SK-N-SH treated with all-trans-retinoic acid at 6 μM for 48 hours (cell line): ENCODE results near the gene ANKRD55.

Experiments
- ARNTL ChIP-seq: fragments of 450-650 bp; formaldehyde crosslinking; IDR thresholded peaks from 2 replicates; pipeline ENCODE4 v1.5.0; 2020; ENCODE audit warnings: low read depth, mild to moderate bottlenecking, moderate library complexity, borderline replicate concordance
- BACH2 ChIP-seq: fragments of 250-450 bp; sonication (Bioruptor Pico); IDR thresholded peaks from 2 replicates; pipeline ENCODE4 v1.9.0; 2021; ENCODE audit warnings: mild to moderate bottlenecking, borderline replicate concordance
- CSDC2 ChIP-seq: fragments of 250-450 bp; sonication (Bioruptor Pico); IDR thresholded peaks from 2 replicates; pipeline ENCODE4 v1.5.0; 2020; ENCODE audit warnings: mild to moderate bottlenecking, moderate library complexity
- CSRNP3 ChIP-seq: fragments of 250-450 bp; sonication (Bioruptor Pico); IDR thresholded peaks from 2 replicates; pipeline ENCODE4 v1.5.1; 2021; ENCODE audit warnings: mild to moderate bottlenecking, moderate library complexity
- ESRRG ChIP-seq: fragments of 250-450 bp; sonication (Bioruptor Pico); IDR thresholded peaks from 2 replicates; pipeline ENCODE4 v1.6.1; 2021; ENCODE audit warnings: mild to moderate bottlenecking
- PPARA ChIP-seq: fragments of 250-450 bp; sonication (Bioruptor Pico); IDR thresholded peaks from 2 replicates; pipeline ENCODE4 v1.5.0; 2020; ENCODE audit warnings: mild to moderate bottlenecking, borderline replicate concordance
- SNAI2 ChIP-seq: fragments of 250-450 bp; sonication (Bioruptor Pico); IDR thresholded peaks from 2 replicates; pipeline ENCODE4 v1.5.0; 2020; ENCODE audit warnings: mild to moderate bottlenecking, moderate library complexity
- TCF4 ChIP-seq: fragments of 250-450 bp; sonication (Bioruptor Pico); IDR thresholded peaks from 2 replicates; pipeline ENCODE4 v1.8.0; 2021; ENCODE audit warnings: mild to moderate bottlenecking, moderate library complexity, borderline replicate concordance
- ZFP3 ChIP-seq: fragments of 250-450 bp; sonication (Bioruptor Pico); IDR thresholded peaks from 2 replicates; pipeline ENCODE4 v1.5.0; 2020; ENCODE audit warnings: mild to moderate bottlenecking, moderate library complexity
- ZNF8 ChIP-seq: fragments of 450-650 bp; formaldehyde crosslinking; IDR thresholded peaks from 2 replicates; pipeline ENCODE4 v1.5.0; 2020; ENCODE audit warnings: mild to moderate bottlenecking, moderate library complexity
- TF ChIP-seq, protein P1 (sequence below): fragments of 250-450 bp; sonication (Bioruptor Pico); IDR thresholded peaks from 2 replicates; pipeline ENCODE4 v1.8.0; 2020; ENCODE audit warnings: mild to moderate bottlenecking, moderate library complexity, borderline replicate concordance

- TF ChIP-seq ESRRG (CRISPR knock-in tag) (no peak), ZFP3 (CRISPR knock-in tag) (no peak), TCF4 (CRISPR knock-in tag) (no peak), BACH2 (no peak), CSRNP3 (CRISPR knock-in tag) (no peak), ARNTL (CRISPR knock-in tag) (no peak), ZNF8 (CRISPR knock-in tag) (no peak), CSDC2 (CRISPR knock-in tag) (no peak), PPARA (CRISPR knock-in tag) (no peak), SNAI2 (CRISPR knock-in tag) (no peak)
- TF ChIP-seq, protein P1, sequence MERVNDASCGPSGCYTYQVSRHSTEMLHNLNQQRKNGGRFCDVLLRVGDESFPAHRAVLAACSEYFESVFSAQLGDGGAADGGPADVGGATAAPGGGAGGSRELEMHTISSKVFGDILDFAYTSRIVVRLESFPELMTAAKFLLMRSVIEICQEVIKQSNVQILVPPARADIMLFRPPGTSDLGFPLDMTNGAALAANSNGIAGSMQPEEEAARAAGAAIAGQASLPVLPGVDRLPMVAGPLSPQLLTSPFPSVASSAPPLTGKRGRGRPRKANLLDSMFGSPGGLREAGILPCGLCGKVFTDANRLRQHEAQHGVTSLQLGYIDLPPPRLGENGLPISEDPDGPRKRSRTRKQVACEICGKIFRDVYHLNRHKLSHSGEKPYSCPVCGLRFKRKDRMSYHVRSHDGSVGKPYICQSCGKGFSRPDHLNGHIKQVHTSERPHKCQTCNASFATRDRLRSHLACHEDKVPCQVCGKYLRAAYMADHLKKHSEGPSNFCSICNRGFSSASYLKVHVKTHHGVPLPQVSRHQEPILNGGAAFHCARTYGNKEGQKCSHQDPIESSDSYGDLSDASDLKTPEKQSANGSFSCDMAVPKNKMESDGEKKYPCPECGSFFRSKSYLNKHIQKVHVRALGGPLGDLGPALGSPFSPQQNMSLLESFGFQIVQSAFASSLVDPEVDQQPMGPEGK (CRISPR knock-in tag): no peak
Measured at GRCh38 chr5:56279291-56279690, 46.2 kb upstream of the ANKRD55 start.
